GM12878 (cell line): ENCODE measurements around the gene XRCC4. TPM values are rescaled to one million over a fixed set of nuclear protein-coding genes. Genes with fewer than 3 reads are reported as not detected.

ENCODE experiments used
- ATAC-seq: fragments of 200-7000 bp; cut with Tn5 transposase; 3 replicates; pipeline ENCODE4 v1.9.1; 2020; ENCODE audit warnings: mild to moderate bottlenecking, moderate library complexity
- BruUV-seq: library from RNA; stranded (reverse); fragments of 400-500 nt; replicated peaks from 2 replicates; lab custom pipeline; 2021; lab: Mats Ljungman, UMichigan
- CTCF ChIA-PET: fragments of 300-600 bp; sonication (Branson Sonifier 250); formaldehyde crosslinking; extraction: SDS; loops from one replicate; lab custom pipeline; 2021; ENCODE audit warnings: inconsistent platforms; lab: Yijun Ruan, JAX
- POLR2A ChIA-PET: fragments of 350-600 bp; formaldehyde crosslinking; extraction: SDS; loops from one replicate; lab custom pipeline; 2021; ENCODE audit warnings: inconsistent platforms; lab: Charles Lee
- RAD21 ChIA-PET: fragments of 300-600 bp; sonication (Branson Sonifier 250); formaldehyde crosslinking; loops from one replicate; lab custom pipeline; 2023; ENCODE audit warnings: antibody characterized with exemption; ENCODE audit not compliant: unreplicated experiment; lab: Charles Lee
- SMC1A ChIA-PET: fragments of 300-600 bp; sonication (Branson Sonifier 250); formaldehyde crosslinking; loops from one replicate; lab custom pipeline; 2023; ENCODE audit not compliant: unreplicated experiment, uncharacterized antibody; lab: Charles Lee
- DNase-seq: peaks from one replicate; pipeline ENCODE4 v3.0.0-alpha.2; 2011; ENCODE audit warnings: low read depth, low spot score
- FAIRE-seq: peaks from 3 replicates; lab custom pipeline; 2011; peaks lifted over from hg19 to GRCh38; lab: Jason Lieb, UNC
- H2AFZ ChIP-seq: 2 replicates; pipeline ENCODE4 v1.6.0; 2011; ENCODE audit warnings: low read depth, low read length, control low read depth; ENCODE audit not compliant: control insufficient read depth
- H3K27ac ChIP-seq: 2 replicates; pipeline ENCODE4 v1.5.1; 2011; ENCODE audit warnings: control low read depth; ENCODE audit not compliant: control insufficient read depth, insufficient read depth
- H3K27me3 ChIP-seq, 2 experiments: replicated peaks in 1 of 2; 2 replicates each; pipeline versions ENCODE4 v1.6.0 to v1.6.1; 2011; ENCODE audit warnings: low read length in 1 of 2; ENCODE audit not compliant: control insufficient read depth in 2 of 2, insufficient read depth in 2 of 2
- H3K36me3 ChIP-seq, 2 experiments: 2 replicates each; pipeline ENCODE4 v1.5.1; 2011; ENCODE audit warnings: low read length in 1 of 2; ENCODE audit not compliant: control insufficient read depth in 2 of 2, insufficient read depth in 2 of 2
- H3K4me1 ChIP-seq: 2 replicates; pipeline ENCODE4 v1.6.1; 2011; ENCODE audit warnings: mild to moderate bottlenecking, low read length, moderate library complexity, mixed read lengths; ENCODE audit not compliant: control insufficient read depth, insufficient read depth
- H3K4me2 ChIP-seq: 2 replicates; pipeline ENCODE4 v1.6.0; 2011; ENCODE audit warnings: control low read depth; ENCODE audit not compliant: control insufficient read depth, insufficient read depth
- H3K4me3 ChIP-seq: fragments of 200-600 bp; sonication (generic); 2 replicates; pipeline ENCODE4 v1.5.1; 2016
- H3K79me2 ChIP-seq: 2 replicates; pipeline ENCODE4 v1.6.0; 2011; ENCODE audit warnings: low read length; ENCODE audit not compliant: control insufficient read depth, insufficient read depth
- H3K9ac ChIP-seq: 2 replicates; pipeline ENCODE4 v1.8.0; 2011; ENCODE audit warnings: low read length, control low read depth, mixed read lengths; ENCODE audit not compliant: control insufficient read depth, insufficient read depth
- H3K9me3 ChIP-seq: replicated peaks from 3 replicates; pipeline ENCODE4 v1.5.1; 2011; ENCODE audit warnings: mild to moderate bottlenecking, low read length; ENCODE audit not compliant: control insufficient read depth, insufficient read depth
- H4K20me1 ChIP-seq: 2 replicates; pipeline ENCODE4 v1.6.0; 2011; ENCODE audit not compliant: control insufficient read depth, insufficient read depth
- CHD2 ChIP-seq: IDR thresholded peaks from 2 replicates; pipeline ENCODE4 v1.6.1; 2011; ENCODE audit warnings: low read depth, low read length, improper control_type of control experiment, borderline replicate concordance
- MYB ChIP-seq: fragments of 150-350 bp; IDR thresholded peaks from 2 replicates; pipeline ENCODE4 v1.6.1; 2014; ENCODE audit warnings: mild to moderate bottlenecking, low read depth, low read length, borderline replicate concordance
- NFIC ChIP-seq: IDR thresholded peaks from 2 replicates; pipeline ENCODE4 v1.6.1; 2012; ENCODE audit warnings: low read depth, mild to moderate bottlenecking, inconsistent platforms, low read length, moderate library complexity
- RB1 ChIP-seq: fragments of 450-650 bp; formaldehyde crosslinking; IDR thresholded peaks from 2 replicates; pipeline ENCODE4 v1.6.1; 2017; ENCODE audit warnings: mild to moderate bottlenecking, borderline replicate concordance
- RCOR1 ChIP-seq: conservative IDR thresholded peaks from 2 replicates; pipeline ENCODE4 v1.6.1; 2012; ENCODE audit warnings: low read depth, low read length, improper control_type of control experiment
- SMAD1 ChIP-seq: fragments of 450-650 bp; IDR thresholded peaks from 2 replicates; pipeline ENCODE4 v1.6.1; 2018; ENCODE audit warnings: mild to moderate bottlenecking, low read depth; ENCODE audit not compliant: partially characterized antibody
- SPI1 ChIP-seq: IDR thresholded peaks from 2 replicates; pipeline ENCODE4 v1.6.1; 2011; ENCODE audit warnings: low read depth, mild to moderate bottlenecking, low read length, moderate library complexity, borderline replicate concordance; ENCODE audit not compliant: insufficient read depth
- TCF12 ChIP-seq: IDR thresholded peaks from 2 replicates; pipeline ENCODE4 v1.6.1; 2011; ENCODE audit warnings: low read depth, mild to moderate bottlenecking, low read length
- in situ Hi-C: fragments of 300-500 bp; cut with MboI; formaldehyde crosslinking; loops from 9 replicates; pipeline ENCODE4 v1.14.3; 2018; ENCODE audit warnings: mixed read lengths
- intact Hi-C: fragments of 100-400 bp; cut with micrococcal nuclease; formaldehyde crosslinking; loops from one replicate; pipeline ENCODE4 v1.14.2; 2022; ENCODE audit not compliant: unreplicated experiment
- polyA plus RNA-seq, 11 experiments: library from polyadenylated mRNA; depleted of rRNA in 4 of 11; unstranded in 6 of 11; stranded (reverse) in 5 of 11; fragments of >200 nt; fragmentation: Nextera tagmentation in 4 of 11; fragmentation: Illumina TruSeq in 1 of 11; extraction: Ambion mirVana in 4 of 11; extraction: Trizol in 1 of 11; gene quantifications; 1 replicate in 1 of 11; 2 replicates in 10 of 11; pipeline versions ENCODE4 v1.2.1 to v1.2.3, GENCODE V29; 2011 to 2016; ENCODE audit warnings: inconsistent platforms in 2 of 11, missing spikeins in 2 of 11, low read depth in 1 of 11
- total RNA-seq, 4 experiments: library from RNA; depleted of rRNA in 3 of 4; stranded (reverse); fragments of >200 nt in 3 of 4; fragmentation: Illumina TruSeq in 1 of 4; extraction: Trizol in 1 of 4; gene quantifications; 2 replicates each; pipeline versions ENCODE4 v1.2.1 to v1.2.3, GENCODE V29; 2013 to 2021
- TF ChIP-seq, protein P1 (sequence below): fragments of 450-650 bp; IDR thresholded peaks from 2 replicates; pipeline ENCODE4 v1.6.1; 2016; ENCODE audit warnings: mild to moderate bottlenecking, moderate library complexity, borderline replicate concordance
- TF ChIP-seq, protein P2 (sequence below): IDR thresholded peaks from 2 replicates; pipeline ENCODE4 v1.6.1; 2012; ENCODE audit warnings: low read depth, low read length, improper control_type of control experiment

Gene XRCC4
- total and polyA plus RNA-seq, 10 of the 15 experiments (the other 5 are each of a cell fraction or from before 2014, with no cell fraction given): 12.1 to 53.6 (median 25.8) TPM

DNA sequence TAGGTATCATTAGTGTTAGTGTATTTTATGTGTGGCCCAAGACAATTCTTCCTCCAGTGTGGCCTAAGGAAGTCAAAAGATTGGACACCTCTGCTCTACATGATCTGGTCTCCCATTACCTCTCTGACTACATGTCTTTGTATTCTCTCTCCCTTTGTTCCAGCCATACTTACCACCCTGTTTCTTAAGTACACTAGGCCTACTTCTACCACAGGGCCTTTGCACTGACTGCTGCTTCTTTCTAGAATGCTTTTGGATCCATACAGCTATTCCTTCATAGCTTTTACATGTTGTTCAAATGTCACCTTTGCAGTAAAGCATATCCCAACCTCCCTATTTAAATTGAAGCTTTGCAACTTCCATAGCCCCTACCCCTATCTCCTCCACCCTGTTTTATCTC is 5.4 kb downstream of the XRCC4 start:
- BruUV-seq: no TSS peak
- no peaks in the 10 kb centered on the region; a peak in 1 of 4 replicates for H3K36me3 ChIP-seq
- SMC1A ChIA-PET: interaction anchor here (1.1 kb wide), 1 partner anchor 194 kb away, joined by 3 read pairs; no protein-coding TSS in a partner anchor
- in situ Hi-C loops: no loop called here
- no peak for ATAC-seq
- no peak for FAIRE-seq
- H4K20me1 ChIP-seq: no peaks in the 10 kb centered on the region
- H3K9me3 ChIP-seq: no peaks in the 10 kb centered on the region
- RAD21 ChIA-PET: no interaction called here
- TF ChIP-seq, protein P1, sequence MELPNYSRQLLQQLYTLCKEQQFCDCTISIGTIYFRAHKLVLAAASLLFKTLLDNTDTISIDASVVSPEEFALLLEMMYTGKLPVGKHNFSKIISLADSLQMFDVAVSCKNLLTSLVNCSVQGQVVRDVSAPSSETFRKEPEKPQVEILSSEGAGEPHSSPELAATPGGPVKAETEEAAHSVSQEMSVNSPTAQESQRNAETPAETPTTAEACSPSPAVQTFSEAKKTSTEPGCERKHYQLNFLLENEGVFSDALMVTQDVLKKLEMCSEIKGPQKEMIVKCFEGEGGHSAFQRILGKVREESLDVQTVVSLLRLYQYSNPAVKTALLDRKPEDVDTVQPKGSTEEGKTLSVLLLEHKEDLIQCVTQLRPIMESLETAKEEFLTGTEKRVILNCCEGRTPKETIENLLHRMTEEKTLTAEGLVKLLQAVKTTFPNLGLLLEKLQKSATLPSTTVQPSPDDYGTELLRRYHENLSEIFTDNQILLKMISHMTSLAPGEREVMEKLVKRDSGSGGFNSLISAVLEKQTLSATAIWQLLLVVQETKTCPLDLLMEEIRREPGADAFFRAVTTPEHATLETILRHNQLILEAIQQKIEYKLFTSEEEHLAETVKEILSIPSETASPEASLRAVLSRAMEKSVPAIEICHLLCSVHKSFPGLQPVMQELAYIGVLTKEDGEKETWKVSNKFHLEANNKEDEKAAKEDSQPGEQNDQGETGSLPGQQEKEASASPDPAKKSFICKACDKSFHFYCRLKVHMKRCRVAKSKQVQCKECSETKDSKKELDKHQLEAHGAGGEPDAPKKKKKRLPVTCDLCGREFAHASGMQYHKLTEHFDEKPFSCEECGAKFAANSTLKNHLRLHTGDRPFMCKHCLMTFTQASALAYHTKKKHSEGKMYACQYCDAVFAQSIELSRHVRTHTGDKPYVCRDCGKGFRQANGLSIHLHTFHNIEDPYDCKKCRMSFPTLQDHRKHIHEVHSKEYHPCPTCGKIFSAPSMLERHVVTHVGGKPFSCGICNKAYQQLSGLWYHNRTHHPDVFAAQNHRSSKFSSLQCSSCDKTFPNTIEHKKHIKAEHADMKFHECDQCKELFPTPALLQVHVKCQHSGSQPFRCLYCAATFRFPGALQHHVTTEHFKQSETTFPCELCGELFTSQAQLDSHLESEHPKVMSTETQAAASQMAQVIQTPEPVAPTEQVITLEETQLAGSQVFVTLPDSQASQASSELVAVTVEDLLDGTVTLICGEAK: no peak
- TF ChIP-seq MYB (no peak), NFIC (no peak), SMAD1 (no peak), RB1 (no peak), RCOR1 (no peak), SPI1 (no peak), TCF12 (no peak), CHD2 (no peak)
- TF ChIP-seq, protein P2, sequence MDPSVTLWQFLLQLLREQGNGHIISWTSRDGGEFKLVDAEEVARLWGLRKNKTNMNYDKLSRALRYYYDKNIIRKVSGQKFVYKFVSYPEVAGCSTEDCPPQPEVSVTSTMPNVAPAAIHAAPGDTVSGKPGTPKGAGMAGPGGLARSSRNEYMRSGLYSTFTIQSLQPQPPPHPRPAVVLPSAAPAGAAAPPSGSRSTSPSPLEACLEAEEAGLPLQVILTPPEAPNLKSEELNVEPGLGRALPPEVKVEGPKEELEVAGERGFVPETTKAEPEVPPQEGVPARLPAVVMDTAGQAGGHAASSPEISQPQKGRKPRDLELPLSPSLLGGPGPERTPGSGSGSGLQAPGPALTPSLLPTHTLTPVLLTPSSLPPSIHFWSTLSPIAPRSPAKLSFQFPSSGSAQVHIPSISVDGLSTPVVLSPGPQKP: no peak
- H3K4me2 ChIP-seq: no peak overlapping the region
- H3K27me3 ChIP-seq: no peaks in the 10 kb centered on the region
- H3K4me1 ChIP-seq: no peaks in the 10 kb centered on the region
- POLR2A ChIA-PET: no interaction called here
- CTCF ChIA-PET: interaction anchor here (0.9 kb wide), 1 partner anchor 25 kb away, joined by 3 read pairs; no protein-coding TSS in a partner anchor
- H3K4me3 ChIP-seq: no peak overlapping the region
- H3K27ac ChIP-seq: no peak overlapping the region
- H2AFZ ChIP-seq: no peak overlapping the region
- no peak for DNase-seq
- H3K9ac ChIP-seq: no peak overlapping the region
- intact Hi-C loops: no loop called here
- H3K79me2 ChIP-seq: peaks cover 14% of the 10 kb centered on the region
